GM12872 (cell line): ENCODE data around the gene KCNK15.

Experiments used
- TF ChIP-seq, protein P1 (sequence below): IDR thresholded peaks from 3 replicates; pipeline ENCODE4 v1.5.1; 2011; ENCODE audit warnings: low read depth, mild to moderate bottlenecking, low read length, moderate library complexity; ENCODE audit not compliant: insufficient read depth

Gene KCNK15

GRCh38 chr20:44738813-44739477, 6.7 kb upstream of the KCNK15 start:
- TF ChIP-seq, protein P1, sequence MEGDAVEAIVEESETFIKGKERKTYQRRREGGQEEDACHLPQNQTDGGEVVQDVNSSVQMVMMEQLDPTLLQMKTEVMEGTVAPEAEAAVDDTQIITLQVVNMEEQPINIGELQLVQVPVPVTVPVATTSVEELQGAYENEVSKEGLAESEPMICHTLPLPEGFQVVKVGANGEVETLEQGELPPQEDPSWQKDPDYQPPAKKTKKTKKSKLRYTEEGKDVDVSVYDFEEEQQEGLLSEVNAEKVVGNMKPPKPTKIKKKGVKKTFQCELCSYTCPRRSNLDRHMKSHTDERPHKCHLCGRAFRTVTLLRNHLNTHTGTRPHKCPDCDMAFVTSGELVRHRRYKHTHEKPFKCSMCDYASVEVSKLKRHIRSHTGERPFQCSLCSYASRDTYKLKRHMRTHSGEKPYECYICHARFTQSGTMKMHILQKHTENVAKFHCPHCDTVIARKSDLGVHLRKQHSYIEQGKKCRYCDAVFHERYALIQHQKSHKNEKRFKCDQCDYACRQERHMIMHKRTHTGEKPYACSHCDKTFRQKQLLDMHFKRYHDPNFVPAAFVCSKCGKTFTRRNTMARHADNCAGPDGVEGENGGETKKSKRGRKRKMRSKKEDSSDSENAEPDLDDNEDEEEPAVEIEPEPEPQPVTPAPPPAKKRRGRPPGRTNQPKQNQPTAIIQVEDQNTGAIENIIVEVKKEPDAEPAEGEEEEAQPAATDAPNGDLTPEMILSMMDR: no peak

GRCh38 chr20:44739942-44740341, 5.7 kb upstream of the KCNK15 start:
- TF ChIP-seq, protein P1: no peak

DNA sequence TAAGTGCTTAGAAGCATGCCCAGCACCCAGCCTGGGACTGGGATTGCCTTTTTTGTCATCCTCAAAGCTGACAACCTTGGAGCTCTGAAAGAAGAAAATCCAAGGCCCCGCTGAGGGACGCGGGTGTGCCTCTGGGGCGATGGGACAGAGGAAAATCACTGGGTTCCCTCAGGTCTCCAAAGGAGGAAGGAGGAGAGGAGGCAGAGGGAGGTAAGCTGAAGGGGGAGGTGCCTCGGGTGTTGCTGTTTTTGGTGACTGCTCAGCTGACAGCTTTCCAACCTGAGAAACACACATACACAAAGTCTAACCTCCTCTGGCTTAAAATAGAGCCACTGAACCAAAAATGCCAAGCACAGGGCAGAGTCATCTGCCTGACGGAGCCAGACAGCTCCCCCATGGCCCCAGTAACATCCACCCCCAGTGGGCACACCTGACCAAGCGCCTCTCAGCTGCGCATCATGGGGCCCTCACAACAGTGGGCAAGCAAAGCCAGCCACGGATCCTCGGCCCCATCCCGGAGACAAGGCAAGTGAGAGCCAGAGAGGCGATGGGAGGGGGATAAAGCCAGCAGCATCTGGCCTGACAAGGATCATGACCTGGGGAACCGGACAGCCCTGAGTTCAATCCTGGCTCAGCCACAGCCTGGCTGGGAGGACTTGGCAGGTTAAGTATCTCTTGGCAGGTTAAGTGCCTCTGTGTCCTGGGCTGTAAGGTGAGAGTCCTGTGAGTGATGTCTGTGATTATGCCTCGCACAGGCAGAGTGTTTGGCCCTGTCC, 3.2 kb upstream of the KCNK15 start:
- TF ChIP-seq, protein P1: no peak

DNA sequence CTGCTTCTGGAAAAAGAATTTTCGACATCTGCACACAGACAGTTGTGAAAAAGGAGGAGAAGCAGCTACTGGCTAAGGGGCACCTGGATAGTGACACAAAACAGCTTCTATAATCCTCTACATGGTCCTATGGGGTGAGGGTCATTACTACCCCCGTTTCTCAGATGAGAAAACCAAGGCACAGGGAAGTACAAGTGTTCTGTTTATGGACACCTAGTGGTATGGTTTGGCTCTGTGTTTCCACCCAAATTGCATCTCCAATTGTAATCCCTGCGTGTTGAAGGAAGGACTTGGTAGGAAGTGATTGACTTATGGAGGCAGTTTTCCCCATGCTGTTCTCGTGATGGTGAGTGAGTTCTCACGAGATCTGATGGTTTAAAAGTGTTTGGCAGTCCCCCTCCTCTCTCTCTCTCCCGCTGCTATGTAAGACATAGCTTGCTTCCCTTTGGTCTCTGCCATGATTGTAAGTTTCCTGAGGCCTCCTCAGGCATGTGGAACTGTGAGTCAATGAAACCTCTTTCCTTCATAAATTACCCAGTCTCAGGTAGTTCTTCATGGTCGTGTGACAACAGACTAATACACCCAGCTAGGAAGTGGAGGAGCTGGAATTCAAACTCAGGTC, 2.5 kb upstream of the KCNK15 start:
- TF ChIP-seq, protein P1: no peak

DNA sequence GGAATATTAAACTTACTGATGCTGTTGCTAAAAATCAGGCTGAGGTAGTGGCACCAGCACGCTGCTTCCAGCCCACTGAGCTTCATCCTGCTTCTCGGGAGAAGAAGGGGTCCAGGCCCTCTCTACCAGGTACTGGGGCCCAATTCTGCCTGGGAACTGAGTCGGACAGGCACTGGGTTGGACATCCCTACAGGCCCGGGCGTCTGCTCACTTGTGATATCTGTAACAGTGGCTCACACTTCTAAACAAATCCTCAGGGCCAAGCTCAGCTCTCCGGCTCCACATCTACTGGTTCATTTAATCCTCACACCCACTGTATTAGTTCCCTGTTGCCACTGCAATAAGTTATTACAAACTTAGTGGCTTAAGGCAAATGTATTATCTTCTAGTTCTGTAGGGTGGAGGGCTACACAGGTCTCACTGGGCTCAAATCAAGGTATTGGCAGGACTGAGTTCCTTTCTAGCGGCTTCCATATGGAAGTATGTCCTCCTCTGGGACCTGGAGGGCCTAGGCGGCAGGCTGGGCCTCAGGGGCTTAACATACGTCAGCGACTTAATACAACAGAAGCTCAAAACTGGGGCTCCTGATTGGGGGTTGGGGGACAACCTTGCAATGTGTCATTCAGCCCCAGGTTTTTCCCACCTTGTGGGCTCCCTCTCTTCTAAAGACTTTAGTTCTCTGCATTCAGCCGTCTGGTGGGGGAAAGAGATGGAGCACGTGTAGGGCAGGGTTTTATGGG, 1.6 kb upstream of the KCNK15 start:
- TF ChIP-seq, protein P1: no peak

- TF ChIP-seq, protein P1: no peak
Observed at GRCh38 chr20:44745122-44745597, 505 bp upstream of the KCNK15 start.
